MM.1S (cell line): ENCODE data around the gene TMEM141.

Experiments used
- EZH2phosphoT487 ChIP-seq: fragments of 300-600 bp; sonication (generic); IDR thresholded peaks from 2 replicates; pipeline ENCODE4 v1.6.1; 2018; ENCODE audit warnings: antibody characterized with exemption, low read length
- TF ChIP-seq, protein P1 (sequence below): fragments of 300-600 bp; sonication (generic); IDR thresholded peaks from 2 replicates; pipeline ENCODE4 v1.5.1; 2016; ENCODE audit warnings: antibody characterized with exemption, low read length, mixed read lengths

- TF ChIP-seq, protein P1, sequence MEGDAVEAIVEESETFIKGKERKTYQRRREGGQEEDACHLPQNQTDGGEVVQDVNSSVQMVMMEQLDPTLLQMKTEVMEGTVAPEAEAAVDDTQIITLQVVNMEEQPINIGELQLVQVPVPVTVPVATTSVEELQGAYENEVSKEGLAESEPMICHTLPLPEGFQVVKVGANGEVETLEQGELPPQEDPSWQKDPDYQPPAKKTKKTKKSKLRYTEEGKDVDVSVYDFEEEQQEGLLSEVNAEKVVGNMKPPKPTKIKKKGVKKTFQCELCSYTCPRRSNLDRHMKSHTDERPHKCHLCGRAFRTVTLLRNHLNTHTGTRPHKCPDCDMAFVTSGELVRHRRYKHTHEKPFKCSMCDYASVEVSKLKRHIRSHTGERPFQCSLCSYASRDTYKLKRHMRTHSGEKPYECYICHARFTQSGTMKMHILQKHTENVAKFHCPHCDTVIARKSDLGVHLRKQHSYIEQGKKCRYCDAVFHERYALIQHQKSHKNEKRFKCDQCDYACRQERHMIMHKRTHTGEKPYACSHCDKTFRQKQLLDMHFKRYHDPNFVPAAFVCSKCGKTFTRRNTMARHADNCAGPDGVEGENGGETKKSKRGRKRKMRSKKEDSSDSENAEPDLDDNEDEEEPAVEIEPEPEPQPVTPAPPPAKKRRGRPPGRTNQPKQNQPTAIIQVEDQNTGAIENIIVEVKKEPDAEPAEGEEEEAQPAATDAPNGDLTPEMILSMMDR, result no peak
- TF ChIP-seq EZH2phosphoT487, result no peak
Measured at GRCh38 chr9:136795000-136795348, 3.8 kb downstream of the TMEM141 start.
